Colonic mucosa (tissue), 4 donors: ENCODE results near the gene EGFLAM. TPM values are rescaled to one million over a fixed set of nuclear protein-coding genes. Genes with fewer than 3 reads are reported as not detected.

Source experiments
- DNase-seq: peaks from one replicate; pipeline ENCODE4 v3.0.0-alpha.2; 2020
- H3K27ac ChIP-seq: fragments of 200-600 bp; one replicate; pipeline ENCODE4 v1.8.0; 2021
- H3K27me3 ChIP-seq: fragments of 200-600 bp; one replicate; pipeline ENCODE4 v1.8.0; 2021
- H3K36me3 ChIP-seq: fragments of 200-600 bp; one replicate; pipeline ENCODE4 v1.8.0; 2021
- H3K4me1 ChIP-seq: fragments of 200-600 bp; one replicate; pipeline ENCODE4 v1.8.0; 2021; ENCODE audit warnings: mild to moderate bottlenecking
- H3K4me3 ChIP-seq: fragments of 200-600 bp; one replicate; pipeline ENCODE4 v1.8.0; 2021
- H3K9ac ChIP-seq, 2 donors: one replicate each; pipeline ENCODE4 v1.7.0; 2013; ENCODE audit warnings: control low read depth in 2 of 2, low read depth in 2 of 2, low read length in 2 of 2
- H3K9me3 ChIP-seq: fragments of 200-600 bp; one replicate; pipeline ENCODE4 v1.8.0; 2021
- intact Hi-C: fragments of 100-400 bp; cut with DNase I; formaldehyde crosslinking; loops from one replicate; pipeline ENCODE4 v1.14.1; 2022
- total RNA-seq, 2 donors: library from RNA; stranded (reverse); fragmentation: NEBNext Ultra II Directional in 1 of 2; extraction: Animal tissue kit (Norgen Biotek cat#: 25700) in 1 of 2; gene quantifications; one replicate each; pipeline ENCODE4 v1.2.1, GENCODE V29; 2021
- TF ChIP-seq, protein P1 (sequence below): fragments of 200-600 bp; IDR thresholded peaks from one replicate; pipeline ENCODE4 v1.8.0; 2022; ENCODE audit warnings: antibody characterized with exemption, mild to moderate bottlenecking
- donor health status: healthy.
- donor health status: DM: no; HTN: no; CAD: no.
- donor health status: DM: no; HTN: no; CAD: no.

EGFLAM gene
- total RNA-seq, 2 donors from 2014 or later = 0.40 to 2.0 TPM

DNA sequence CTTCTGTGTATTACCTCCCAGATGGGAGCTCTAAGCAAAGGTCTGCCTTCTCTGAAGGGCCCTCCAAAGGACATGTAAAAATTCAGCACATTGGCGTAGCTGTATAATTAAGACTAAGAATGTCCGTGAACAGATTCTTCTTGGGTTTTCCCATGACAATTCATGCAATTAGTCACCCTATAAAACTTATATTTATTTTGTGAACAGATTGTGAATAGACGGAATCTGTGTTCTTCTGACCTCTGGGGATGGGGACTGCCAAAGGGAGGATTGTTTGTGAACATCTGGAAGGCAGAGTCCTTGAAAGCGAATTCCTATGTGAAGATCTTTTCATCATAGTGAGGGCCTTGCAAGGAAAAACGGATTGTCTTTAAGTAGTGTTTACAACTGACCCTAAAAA is 111.3 kb downstream of the EGFLAM start:
- Histone ChIP-seq H3K9ac (no peak overlapping the region), H3K27me3 (no peaks in the 10 kb centered on the region), H3K4me1 (no peaks in the 10 kb centered on the region), H3K4me3 (no peak overlapping the region), H3K36me3 (no peaks in the 10 kb centered on the region), H3K9me3 (no peaks in the 10 kb centered on the region), H3K27ac (no peak overlapping the region)
- intact Hi-C loops = no loop called here
- TF ChIP-seq, protein P1, sequence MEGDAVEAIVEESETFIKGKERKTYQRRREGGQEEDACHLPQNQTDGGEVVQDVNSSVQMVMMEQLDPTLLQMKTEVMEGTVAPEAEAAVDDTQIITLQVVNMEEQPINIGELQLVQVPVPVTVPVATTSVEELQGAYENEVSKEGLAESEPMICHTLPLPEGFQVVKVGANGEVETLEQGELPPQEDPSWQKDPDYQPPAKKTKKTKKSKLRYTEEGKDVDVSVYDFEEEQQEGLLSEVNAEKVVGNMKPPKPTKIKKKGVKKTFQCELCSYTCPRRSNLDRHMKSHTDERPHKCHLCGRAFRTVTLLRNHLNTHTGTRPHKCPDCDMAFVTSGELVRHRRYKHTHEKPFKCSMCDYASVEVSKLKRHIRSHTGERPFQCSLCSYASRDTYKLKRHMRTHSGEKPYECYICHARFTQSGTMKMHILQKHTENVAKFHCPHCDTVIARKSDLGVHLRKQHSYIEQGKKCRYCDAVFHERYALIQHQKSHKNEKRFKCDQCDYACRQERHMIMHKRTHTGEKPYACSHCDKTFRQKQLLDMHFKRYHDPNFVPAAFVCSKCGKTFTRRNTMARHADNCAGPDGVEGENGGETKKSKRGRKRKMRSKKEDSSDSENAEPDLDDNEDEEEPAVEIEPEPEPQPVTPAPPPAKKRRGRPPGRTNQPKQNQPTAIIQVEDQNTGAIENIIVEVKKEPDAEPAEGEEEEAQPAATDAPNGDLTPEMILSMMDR = no peak
- no peak for DNase-seq

- no peaks in the 10 kb centered on the region for H3K27me3 ChIP-seq
- no peak overlapping the region for H3K27ac ChIP-seq
- H3K36me3 ChIP-seq = no peaks in the 10 kb centered on the region
Observed at GRCh38 chr5:38370358-38371100, 112.2 kb downstream of the EGFLAM start.

GRCh38 chr5:38371596-38371995 is 113.2 kb downstream of the EGFLAM start:
- no peak overlapping the region for H3K9ac ChIP-seq
- DNase-seq = no peak
- no peaks in the 10 kb centered on the region for H3K36me3 ChIP-seq
- TF ChIP-seq, protein P1 = no peak
- no peaks in the 10 kb centered on the region for H3K9me3 ChIP-seq
- H3K4me1 ChIP-seq = no peaks in the 10 kb centered on the region
- no peaks in the 10 kb centered on the region for H3K27me3 ChIP-seq
- H3K27ac ChIP-seq = no peak overlapping the region
- intact Hi-C loops = no loop called here
- no peak overlapping the region for H3K4me3 ChIP-seq

More at GRCh38 chr5:38370358-38371100, 112.2 kb downstream of the EGFLAM start:
- H3K9ac ChIP-seq = no peak overlapping the region
- no peak overlapping the region for H3K4me3 ChIP-seq
- H3K9me3 ChIP-seq = no peaks in the 10 kb centered on the region
- intact Hi-C loops = no loop called here
- H3K4me1 ChIP-seq = no peaks in the 10 kb centered on the region
- no peak for DNase-seq
- TF ChIP-seq, protein P1 = no peak

DNA sequence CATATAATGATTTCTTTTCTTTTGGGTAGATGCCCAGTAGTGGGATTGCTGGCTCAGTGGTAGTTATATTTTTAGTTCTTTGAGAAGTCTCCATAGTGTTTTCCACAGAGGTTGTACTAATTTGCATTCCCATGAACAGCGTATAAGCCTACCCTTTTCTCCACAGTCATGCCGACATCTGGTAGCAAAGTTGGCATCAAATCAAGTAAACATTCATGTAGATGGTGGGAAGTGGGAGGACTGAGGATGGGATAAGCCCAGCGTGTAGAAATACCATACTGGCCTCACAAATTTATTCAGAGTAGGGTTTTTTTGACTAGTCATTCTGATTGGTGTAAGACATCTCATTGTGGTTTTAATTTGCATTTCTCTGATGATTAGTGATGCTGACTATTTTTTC is 115.4 kb downstream of the EGFLAM start:
- no peaks in the 10 kb centered on the region for H3K36me3 ChIP-seq
- H3K27ac ChIP-seq = no peak overlapping the region
- no peaks in the 10 kb centered on the region for H3K9me3 ChIP-seq
- no peak overlapping the region for H3K4me3 ChIP-seq
- DNase-seq = no peak
- TF ChIP-seq, protein P1 = no peak
- no peaks in the 10 kb centered on the region for H3K27me3 ChIP-seq
- no peaks in the 10 kb centered on the region for H3K4me1 ChIP-seq
- intact Hi-C loops = no loop called here
- no peak overlapping the region for H3K9ac ChIP-seq

GRCh38 chr5:38375423-38375822 is 117.1 kb downstream of the EGFLAM start:
- TF ChIP-seq, protein P1 = no peak
- intact Hi-C loops = no loop called here
- Histone ChIP-seq H3K27ac (no peak overlapping the region), H3K4me3 (no peak overlapping the region), H3K4me1 (no peaks in the 10 kb centered on the region), H3K9me3 (no peaks in the 10 kb centered on the region), H3K36me3 (no peaks in the 10 kb centered on the region), H3K9ac (no peak overlapping the region), H3K27me3 (no peaks in the 10 kb centered on the region)
- no peak for DNase-seq
